Cardiac fibroblast (primary cell): ENCODE data around the gene MAP1LC3B.

Experiments
- DNase-seq, 2 donors: peaks; one replicate each; pipeline versions ENCODE4 v3.0.0 to v3.0.0-alpha.2; 2010; ENCODE audit warnings: low read depth in 2 of 2
- H3K4me3 ChIP-seq, 2 donors: replicated peaks in 1 of 2; 1 replicate in 1 of 2; 2 replicates in 1 of 2; pipeline ENCODE4 v1.5.1; 2011; ENCODE audit warnings: low read depth in 2 of 2, low read length in 2 of 2, mild to moderate bottlenecking in 2 of 2, moderate library complexity in 1 of 2
- TF ChIP-seq, protein P1 (sequence below): IDR thresholded peaks from one replicate; pipeline ENCODE4 v1.5.1; 2011; ENCODE audit warnings: low read depth, mild to moderate bottlenecking, low read length, inconsistent platforms

The MAP1LC3B gene

DNA sequence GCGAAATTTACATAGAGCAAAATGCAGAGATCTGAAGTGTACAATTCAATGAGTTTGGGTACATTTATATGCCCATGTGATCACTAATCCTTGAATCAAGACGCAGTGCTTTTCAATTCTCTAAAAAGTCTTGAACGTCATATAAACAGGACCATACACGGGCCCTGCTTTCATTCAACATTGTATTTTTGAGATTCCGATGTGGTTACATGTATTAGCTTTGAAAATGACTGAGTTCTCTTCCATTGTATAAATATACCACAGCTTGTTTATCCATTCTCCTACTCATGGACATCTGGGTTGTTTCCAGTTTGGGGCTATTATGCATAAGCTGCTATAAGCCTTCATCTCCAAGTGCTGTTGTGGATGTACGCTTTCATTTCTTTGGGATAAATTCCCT lies 55.2 kb downstream of the MAP1LC3B start:
- peak in 1 of 2 donors; percentile 73 for DNase-seq
- TF ChIP-seq, protein P1, sequence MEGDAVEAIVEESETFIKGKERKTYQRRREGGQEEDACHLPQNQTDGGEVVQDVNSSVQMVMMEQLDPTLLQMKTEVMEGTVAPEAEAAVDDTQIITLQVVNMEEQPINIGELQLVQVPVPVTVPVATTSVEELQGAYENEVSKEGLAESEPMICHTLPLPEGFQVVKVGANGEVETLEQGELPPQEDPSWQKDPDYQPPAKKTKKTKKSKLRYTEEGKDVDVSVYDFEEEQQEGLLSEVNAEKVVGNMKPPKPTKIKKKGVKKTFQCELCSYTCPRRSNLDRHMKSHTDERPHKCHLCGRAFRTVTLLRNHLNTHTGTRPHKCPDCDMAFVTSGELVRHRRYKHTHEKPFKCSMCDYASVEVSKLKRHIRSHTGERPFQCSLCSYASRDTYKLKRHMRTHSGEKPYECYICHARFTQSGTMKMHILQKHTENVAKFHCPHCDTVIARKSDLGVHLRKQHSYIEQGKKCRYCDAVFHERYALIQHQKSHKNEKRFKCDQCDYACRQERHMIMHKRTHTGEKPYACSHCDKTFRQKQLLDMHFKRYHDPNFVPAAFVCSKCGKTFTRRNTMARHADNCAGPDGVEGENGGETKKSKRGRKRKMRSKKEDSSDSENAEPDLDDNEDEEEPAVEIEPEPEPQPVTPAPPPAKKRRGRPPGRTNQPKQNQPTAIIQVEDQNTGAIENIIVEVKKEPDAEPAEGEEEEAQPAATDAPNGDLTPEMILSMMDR, result no peak
- H3K4me3 ChIP-seq, result no peak overlapping the region

DNA sequence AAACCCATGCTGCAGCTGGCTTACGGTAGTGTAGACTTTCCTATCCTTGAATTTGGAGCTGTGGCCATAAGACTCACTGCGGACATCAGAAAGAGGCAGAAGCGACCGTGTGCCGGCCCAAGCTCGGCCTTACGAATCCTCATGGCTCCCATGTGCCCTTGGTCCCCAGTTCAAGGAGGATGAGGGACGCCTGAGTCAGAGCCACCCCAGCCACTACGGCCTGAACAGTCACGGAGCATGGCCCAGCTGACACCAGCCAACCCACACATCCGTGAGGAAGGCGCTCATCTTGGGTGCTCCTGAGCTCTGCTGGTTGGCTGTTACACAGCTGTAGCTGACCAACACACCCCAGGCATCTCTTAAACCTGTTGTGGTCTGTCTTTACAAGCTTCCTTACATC lies 56.7 kb downstream of the MAP1LC3B start:
- no peak overlapping the region for H3K4me3 ChIP-seq
- TF ChIP-seq, protein P1, result no peak
- DNase-seq, result no peak

DNA sequence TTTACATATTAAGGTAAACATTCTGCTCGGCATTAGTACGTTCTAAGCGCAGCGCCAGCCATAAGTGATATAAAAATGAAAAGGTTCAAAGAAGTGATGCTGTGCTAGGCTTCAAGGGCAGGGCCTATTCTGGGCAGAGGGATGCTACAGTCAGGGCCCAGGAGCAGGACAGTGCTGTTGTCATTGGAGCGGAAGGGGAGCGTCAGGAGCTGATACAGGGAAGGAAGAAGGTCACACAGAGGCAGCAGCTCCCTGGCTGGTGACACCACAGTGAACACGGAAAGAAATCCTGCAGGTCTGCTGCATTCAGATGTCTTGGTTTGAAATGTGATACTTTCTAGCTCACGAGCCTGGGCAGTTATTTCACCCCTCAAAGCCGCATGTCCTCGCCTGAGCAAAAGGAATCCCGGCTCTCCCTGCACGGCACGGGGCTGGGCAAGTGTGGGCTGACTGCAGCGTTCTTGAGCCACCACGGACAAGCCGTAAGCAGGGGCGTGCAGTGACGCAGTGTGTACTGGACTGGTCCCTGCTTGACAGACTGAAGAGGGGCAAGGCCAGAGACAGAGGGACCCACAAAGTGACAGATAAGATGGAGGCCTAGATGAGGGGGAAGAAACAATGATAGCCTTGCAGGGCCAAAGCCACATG lies 59.6 kb downstream of the MAP1LC3B start:
- H3K4me3 ChIP-seq, result no peak overlapping the region
- no peak for DNase-seq
- TF ChIP-seq, protein P1, result no peak

DNA sequence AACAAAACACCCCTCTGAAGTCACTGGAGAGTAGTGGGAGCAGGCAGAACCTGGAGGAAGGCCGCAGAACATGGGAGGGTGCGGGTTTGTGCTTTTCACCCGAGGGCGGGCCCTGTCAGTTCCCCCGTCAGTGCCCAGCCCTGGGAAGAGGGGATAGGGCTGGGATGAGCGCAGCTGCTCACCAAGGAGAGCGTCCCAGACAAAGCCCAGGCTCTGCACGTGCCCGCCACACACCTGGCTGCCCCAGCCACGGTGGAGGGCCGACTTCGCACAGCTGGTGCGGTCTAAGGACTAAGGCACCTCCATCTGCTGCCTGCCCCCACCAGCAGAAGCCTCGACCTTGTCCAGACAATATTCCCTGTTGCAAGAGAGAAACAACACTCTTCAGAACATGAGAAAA lies 61.2 kb downstream of the MAP1LC3B start:
- H3K4me3 ChIP-seq, result no peak overlapping the region
- TF ChIP-seq, protein P1, result no peak
- DNase-seq, result no peak
